OCI-LY1 (cell line): ENCODE measurements around the gene FAM83G.
A peak's percentile ranks its signal among the peaks of the same experiment; 100 is the strongest.

ENCODE experiments used
- H2AFZ ChIP-seq: fragments of 200-600 bp; sonication (generic), shearing (Covaris generic); 2 replicates; pipeline ENCODE4 v1.6.0; 2014; ENCODE audit warnings: antibody characterized with exemption, mild to moderate bottlenecking, low read length
- H3F3A ChIP-seq: fragments of 200-600 bp; sonication (generic), shearing (Covaris generic); 2 replicates; pipeline ENCODE4 v1.6.0; 2014; ENCODE audit warnings: mild to moderate bottlenecking, antibody characterized with exemption, low read length, moderate library complexity; ENCODE audit not compliant: insufficient read depth
- H3K27ac ChIP-seq: fragments of 200-600 bp; sonication (generic); 2 replicates; pipeline ENCODE4 v1.5.1; 2014; ENCODE audit warnings: low read length, mixed run types, mild to moderate bottlenecking, low read depth; ENCODE audit not compliant: poor library complexity, severe bottlenecking
- H3K27me3 ChIP-seq: fragments of 200-600 bp; sonication (generic); 2 replicates; pipeline ENCODE4 v1.6.0; 2014; ENCODE audit warnings: antibody characterized with exemption, mild to moderate bottlenecking, low read length, moderate library complexity; ENCODE audit not compliant: insufficient read depth
- H3K36me3 ChIP-seq: fragments of 200-600 bp; sonication (generic); 2 replicates; pipeline ENCODE4 v1.6.1; 2014; ENCODE audit warnings: mild to moderate bottlenecking, antibody characterized with exemption, low read length, moderate library complexity, mixed read lengths; ENCODE audit not compliant: insufficient read depth
- H3K4me1 ChIP-seq: fragments of 200-600 bp; sonication (generic); 2 replicates; pipeline ENCODE4 v1.5.1; 2014; ENCODE audit warnings: mild to moderate bottlenecking, low read length, moderate library complexity; ENCODE audit not compliant: insufficient read depth, severe bottlenecking
- H3K4me2 ChIP-seq: fragments of 200-600 bp; sonication (generic), shearing (Covaris generic); 2 replicates; pipeline ENCODE4 v1.6.1; 2014; ENCODE audit warnings: low read length
- H3K4me3 ChIP-seq: fragments of 200-600 bp; sonication (generic); 2 replicates; pipeline ENCODE4 v1.5.1; 2014; ENCODE audit warnings: low read length, low read depth, mild to moderate bottlenecking, mixed read lengths; ENCODE audit not compliant: poor library complexity, severe bottlenecking
- H3K79me2 ChIP-seq: fragments of 200-600 bp; shearing (Covaris generic); 2 replicates; pipeline ENCODE4 v1.6.1; 2016; ENCODE audit warnings: mixed run types, low read length, mixed read lengths; ENCODE audit not compliant: insufficient read depth
- H3K9ac ChIP-seq: fragments of 200-600 bp; sonication (generic), shearing (Covaris generic); 2 replicates; pipeline ENCODE4 v1.6.1; 2014; ENCODE audit warnings: mild to moderate bottlenecking, low read length, mixed read lengths
- H3K9me2 ChIP-seq: fragments of 200-600 bp; sonication (generic), shearing (Covaris generic); 2 replicates; pipeline ENCODE4 v1.6.1; 2014; ENCODE audit warnings: low read depth, mild to moderate bottlenecking, low read length, mixed read lengths
- H3K9me3 ChIP-seq: fragments of 200-600 bp; shearing (Covaris generic); 2 replicates; pipeline ENCODE4 v1.6.1; 2014; ENCODE audit warnings: low read length, mixed read lengths
- H4K20me1 ChIP-seq: fragments of 200-600 bp; sonication (generic), shearing (Covaris generic); 2 replicates; pipeline ENCODE4 v1.6.0; 2016; ENCODE audit warnings: mild to moderate bottlenecking, low read length; ENCODE audit not compliant: insufficient read depth
- EZH2 ChIP-seq: fragments of 200-600 bp; sonication (generic), shearing (Covaris generic); IDR thresholded peaks from 2 replicates; pipeline ENCODE4 v1.8.0; 2017; ENCODE audit warnings: borderline replicate concordance, mixed run types, mild to moderate bottlenecking, antibody characterized with exemption, low read length, moderate library complexity, mixed read lengths
- TF ChIP-seq, protein P1 (sequence below): fragments of 200-600 bp; sonication (generic), shearing (Covaris generic); IDR thresholded peaks from 2 replicates; pipeline ENCODE4 v1.5.1; 2017; ENCODE audit warnings: mild to moderate bottlenecking, antibody characterized with exemption, low read length, moderate library complexity, mixed read lengths

The FAM83G gene

DNA sequence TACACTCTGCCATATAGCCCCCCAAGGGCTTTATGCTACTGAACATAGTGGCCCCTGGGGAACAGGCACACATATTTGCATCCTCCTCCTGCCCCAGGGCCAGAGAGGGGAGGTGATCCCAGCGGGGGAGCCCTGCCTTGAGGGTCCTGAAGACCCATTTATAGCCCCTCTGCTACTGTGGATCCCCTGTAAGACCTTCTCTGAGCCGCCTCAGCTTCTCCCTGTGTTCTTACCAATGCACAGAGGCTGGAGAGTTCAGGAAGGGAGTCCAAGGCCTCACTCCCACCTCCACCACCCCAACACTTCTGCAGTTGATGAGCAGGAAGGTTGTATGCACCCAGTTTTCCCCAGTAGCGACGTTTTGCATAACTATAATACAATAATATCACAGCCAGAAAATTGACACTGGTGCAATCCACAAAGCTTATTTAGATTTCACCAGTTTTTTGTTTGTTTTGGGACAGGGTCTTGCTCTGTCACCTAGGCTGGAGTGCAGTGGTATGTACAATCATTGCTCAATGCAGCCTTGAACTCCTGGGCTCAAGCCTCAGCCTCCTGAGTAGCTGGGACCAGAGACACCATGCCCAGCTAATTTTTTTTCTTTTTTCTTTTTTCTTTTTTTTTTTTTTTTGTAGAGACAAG lies 1.3 kb upstream of the FAM83G start:
- H3K79me2 ChIP-seq, result no peaks in the 10 kb centered on the region
- H3K4me3 ChIP-seq, result no peak overlapping the region
- H2AFZ ChIP-seq, result no peak overlapping the region
- no peak overlapping the region for H3K27ac ChIP-seq
- H3K9me2 ChIP-seq, result no peaks in the 10 kb centered on the region
- TF ChIP-seq EZH2, result no peak
- TF ChIP-seq, protein P1, sequence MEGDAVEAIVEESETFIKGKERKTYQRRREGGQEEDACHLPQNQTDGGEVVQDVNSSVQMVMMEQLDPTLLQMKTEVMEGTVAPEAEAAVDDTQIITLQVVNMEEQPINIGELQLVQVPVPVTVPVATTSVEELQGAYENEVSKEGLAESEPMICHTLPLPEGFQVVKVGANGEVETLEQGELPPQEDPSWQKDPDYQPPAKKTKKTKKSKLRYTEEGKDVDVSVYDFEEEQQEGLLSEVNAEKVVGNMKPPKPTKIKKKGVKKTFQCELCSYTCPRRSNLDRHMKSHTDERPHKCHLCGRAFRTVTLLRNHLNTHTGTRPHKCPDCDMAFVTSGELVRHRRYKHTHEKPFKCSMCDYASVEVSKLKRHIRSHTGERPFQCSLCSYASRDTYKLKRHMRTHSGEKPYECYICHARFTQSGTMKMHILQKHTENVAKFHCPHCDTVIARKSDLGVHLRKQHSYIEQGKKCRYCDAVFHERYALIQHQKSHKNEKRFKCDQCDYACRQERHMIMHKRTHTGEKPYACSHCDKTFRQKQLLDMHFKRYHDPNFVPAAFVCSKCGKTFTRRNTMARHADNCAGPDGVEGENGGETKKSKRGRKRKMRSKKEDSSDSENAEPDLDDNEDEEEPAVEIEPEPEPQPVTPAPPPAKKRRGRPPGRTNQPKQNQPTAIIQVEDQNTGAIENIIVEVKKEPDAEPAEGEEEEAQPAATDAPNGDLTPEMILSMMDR, result no peak
- H3F3A ChIP-seq, result no peaks in the 10 kb centered on the region
- H3K9me3 ChIP-seq, result no peaks in the 10 kb centered on the region
- peaks cover 10% of the 10 kb centered on the region; the same call in 1 of the 2 replicates for H3K36me3 ChIP-seq
- H4K20me1 ChIP-seq, result no peaks in the 10 kb centered on the region
- H3K4me2 ChIP-seq, result no peak overlapping the region
- H3K4me1 ChIP-seq, result peaks cover 31% of the 10 kb centered on the region
- H3K9ac ChIP-seq, result no peak overlapping the region
- no peaks in the 10 kb centered on the region for H3K27me3 ChIP-seq

DNA sequence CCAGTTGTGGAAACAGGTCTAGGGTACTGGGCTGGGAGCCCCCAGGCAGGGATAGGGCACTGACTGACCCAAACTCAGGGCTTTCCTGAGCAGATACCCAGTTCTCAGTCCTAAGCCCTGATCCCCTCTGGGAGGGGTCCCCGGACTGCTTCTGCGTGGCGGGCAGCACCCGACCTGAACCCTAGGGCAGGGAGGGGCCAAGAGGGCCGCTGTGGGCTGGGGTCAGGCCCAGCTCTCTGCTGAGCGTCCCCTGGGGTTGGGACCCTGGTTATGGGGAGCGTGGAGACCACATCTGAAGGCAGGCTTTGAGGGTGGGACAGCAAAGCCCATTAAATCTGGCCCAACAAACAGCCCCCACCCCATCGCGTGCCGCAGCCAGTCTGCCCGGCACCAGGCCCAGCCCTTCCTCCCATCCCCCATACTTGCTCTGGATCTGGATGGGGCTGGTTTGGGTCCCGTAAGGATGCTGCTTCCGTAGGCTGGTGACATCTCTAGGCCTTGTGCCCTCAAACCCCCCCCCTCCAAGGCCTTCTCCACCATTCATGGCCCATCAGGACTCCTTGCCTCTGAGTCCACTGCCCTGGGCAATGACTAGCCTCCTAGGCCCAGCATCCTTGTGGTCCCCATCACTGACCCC lies 691 bp upstream of the FAM83G start:
- no peaks in the 10 kb centered on the region for H3K79me2 ChIP-seq
- H3K4me2 ChIP-seq, result peak overlapping the region; percentile 90
- H3F3A ChIP-seq, result no peaks in the 10 kb centered on the region
- H3K9ac ChIP-seq, result peak overlapping the region; percentile 74
- H3K27me3 ChIP-seq, result no peaks in the 10 kb centered on the region
- peaks cover 31% of the 10 kb centered on the region for H3K4me1 ChIP-seq
- H3K4me3 ChIP-seq, result peak overlapping the region; percentile 68
- peaks cover 10% of the 10 kb centered on the region; the same call in 1 of the 2 replicates for H3K36me3 ChIP-seq
- TF ChIP-seq, protein P1, result no peak
- TF ChIP-seq EZH2, result no peak
- no peaks in the 10 kb centered on the region for H3K9me3 ChIP-seq
- no peaks in the 10 kb centered on the region for H4K20me1 ChIP-seq
- peak overlapping the region; percentile 21 for H3K27ac ChIP-seq
- no peak overlapping the region for H2AFZ ChIP-seq
- H3K9me2 ChIP-seq, result no peaks in the 10 kb centered on the region

DNA sequence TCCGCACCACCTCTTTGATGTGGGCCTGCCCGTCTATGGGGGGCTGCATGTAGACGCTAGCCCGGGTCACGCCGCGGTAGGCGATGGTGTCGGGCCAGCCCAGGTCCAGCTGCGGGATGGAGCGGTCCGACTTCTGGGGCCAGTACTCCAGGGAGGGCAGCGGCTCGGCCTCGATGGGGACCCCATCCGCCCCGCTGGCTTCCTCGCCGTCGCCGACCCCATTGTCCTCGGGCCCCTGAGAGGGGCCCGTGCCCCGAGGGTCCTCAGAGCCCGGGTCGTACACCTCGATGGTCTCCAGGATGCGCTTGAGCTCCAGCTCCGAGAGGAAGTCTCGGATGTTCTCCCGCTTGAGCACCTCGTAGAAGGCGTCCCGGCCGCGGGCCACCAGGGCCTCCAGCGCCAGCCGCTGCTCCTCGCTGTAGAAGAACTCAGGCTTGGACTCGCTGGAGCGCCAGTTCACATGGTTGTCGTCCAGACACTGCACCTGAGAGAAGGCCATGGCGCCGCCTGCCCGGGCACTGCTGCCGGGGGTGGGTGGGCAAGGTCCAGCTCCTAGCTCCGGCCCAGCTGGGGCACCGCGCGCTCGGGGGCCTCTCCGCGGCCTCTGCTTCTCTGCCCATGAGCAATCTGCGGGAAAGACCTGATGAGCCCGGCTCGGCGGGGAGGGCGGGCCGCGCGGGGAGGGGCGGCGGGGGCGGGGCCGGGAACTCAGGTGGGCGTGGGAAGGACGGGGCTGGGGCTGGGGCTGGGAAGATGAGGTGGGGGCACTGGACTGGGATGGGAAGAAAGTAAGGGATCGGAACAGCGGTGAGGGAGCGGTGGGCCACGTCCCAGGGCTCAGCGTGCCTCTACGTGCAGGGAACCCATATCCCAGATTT lies 782 bp downstream of the FAM83G start:
- H3K4me2 ChIP-seq, result peak overlapping the region; percentile 90
- H3K9me2 ChIP-seq, result no peaks in the 10 kb centered on the region
- H3K9me3 ChIP-seq, result no peaks in the 10 kb centered on the region
- H3F3A ChIP-seq, result no peaks in the 10 kb centered on the region
- no peaks in the 10 kb centered on the region for H4K20me1 ChIP-seq
- H3K79me2 ChIP-seq, result no peaks in the 10 kb centered on the region
- H3K27ac ChIP-seq, result no peak overlapping the region
- peak overlapping the region; percentile 66 for H3K9ac ChIP-seq
- no peaks in the 10 kb centered on the region for H3K27me3 ChIP-seq
- peaks cover 10% of the 10 kb centered on the region; the same call in 1 of the 2 replicates for H3K36me3 ChIP-seq
- peaks cover 31% of the 10 kb centered on the region for H3K4me1 ChIP-seq
- H3K4me3 ChIP-seq, result peak overlapping the region; percentile 68
- TF ChIP-seq, protein P1, result no peak
- TF ChIP-seq EZH2, result no peak
- H2AFZ ChIP-seq, result no peak overlapping the region
